D721Med (cell line): ENCODE results near the gene SHROOM2.

Source experiments
- DNase-seq: peaks from one replicate; pipeline ENCODE4 v3.0.0; 2011; ENCODE audit warnings: low spot score; ENCODE audit not compliant: insufficient read length
- FAIRE-seq: peaks from 2 replicates; lab custom pipeline; 2011; peaks lifted over from hg19 to GRCh38; lab: Jason Lieb, UNC
- CTCF ChIP-seq: IDR thresholded peaks from 2 replicates; pipeline ENCODE4 v1.5.1; 2012; ENCODE audit warnings: mild to moderate bottlenecking, control low read depth; ENCODE audit not compliant: insufficient read depth; ENCODE audit errors: missing control alignments

SHROOM2 gene

GRCh38 chrX:9875801-9876200 is 89.6 kb downstream of the SHROOM2 start:
- no peak for TF ChIP-seq CTCF
- DNase-seq (no peak), FAIRE-seq (no peak)

DNA sequence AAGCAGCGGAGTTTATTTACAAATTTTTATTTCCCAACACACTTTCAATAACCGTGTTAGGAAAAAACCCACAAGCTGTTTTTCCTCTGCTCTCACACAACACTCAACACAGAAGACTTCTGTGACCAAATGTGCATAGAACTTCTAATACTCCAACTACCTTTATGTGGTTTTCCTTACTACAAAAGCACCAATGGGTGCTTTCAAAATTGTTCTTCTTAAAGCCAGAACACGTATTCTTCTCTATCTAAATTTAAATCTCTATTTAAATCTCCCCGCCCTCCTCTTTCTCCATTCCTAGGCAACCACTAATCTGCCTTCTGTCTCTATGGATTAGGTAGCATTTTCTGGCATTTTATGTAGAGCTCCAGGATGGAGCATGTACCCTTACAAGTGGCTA is 90.0 kb downstream of the SHROOM2 start:
- DNase-seq (no peak), FAIRE-seq (peak; percentile 89)
- TF ChIP-seq CTCF, result no peak

DNA sequence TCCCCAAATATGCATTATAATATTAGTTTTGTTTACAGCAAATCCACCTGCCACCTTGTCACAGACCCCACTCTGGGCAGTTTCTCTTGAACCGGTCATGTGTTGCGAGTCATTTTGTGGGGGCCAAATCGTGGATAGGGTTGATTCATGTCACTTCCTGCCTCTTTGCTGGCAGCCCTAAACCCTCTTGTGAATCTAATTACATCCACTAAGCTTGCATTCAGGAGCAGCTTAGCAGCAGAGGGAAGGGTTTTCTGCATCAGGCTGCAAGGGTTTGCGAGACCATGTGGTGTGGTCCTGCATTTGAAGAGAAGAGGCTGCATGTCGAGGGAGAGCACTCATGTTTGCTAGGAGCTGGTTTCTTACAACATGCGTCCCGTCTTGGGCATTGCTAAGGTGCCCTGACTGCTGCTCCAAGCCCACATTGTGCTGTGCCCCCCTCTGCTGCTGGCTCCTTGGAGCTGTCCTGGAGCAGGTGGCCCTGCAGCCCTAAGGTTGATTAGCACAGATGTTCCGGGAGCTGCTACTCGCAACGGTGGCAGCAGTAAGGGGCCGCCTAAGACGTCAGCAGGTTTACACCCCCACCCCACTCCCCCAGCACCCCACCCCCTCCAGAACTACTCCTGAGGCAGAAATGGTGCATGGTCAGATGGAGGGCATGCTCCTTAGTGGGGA is 92.1 kb downstream of the SHROOM2 start:
- TF ChIP-seq CTCF, result no peak
- FAIRE-seq (peak; percentile 97), DNase-seq (no peak)

GRCh38 chrX:9880237-9880636 is 94.0 kb downstream of the SHROOM2 start:
- DNase-seq, result no peak
- no peak for TF ChIP-seq CTCF
- FAIRE-seq, result no peak

DNA sequence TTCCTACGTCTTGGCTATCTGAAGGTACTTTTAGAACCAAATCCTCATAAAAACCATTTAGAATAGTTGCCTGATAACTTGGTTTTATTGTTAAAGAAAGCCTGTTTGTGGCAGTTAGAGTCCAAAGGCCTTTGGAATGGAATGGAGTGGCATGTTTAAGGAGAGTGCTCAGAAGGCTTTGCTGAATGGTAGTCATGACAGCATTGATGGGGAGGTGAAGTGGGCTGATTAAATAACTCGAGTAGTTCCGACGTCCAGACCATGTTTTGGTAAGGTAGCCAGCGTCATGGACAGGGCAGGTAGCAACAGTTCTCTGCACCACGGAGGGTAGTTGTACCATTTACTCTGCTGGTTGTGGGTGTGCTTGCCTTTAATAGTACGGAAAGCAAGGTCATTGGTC is 94.6 kb downstream of the SHROOM2 start:
- no peak for TF ChIP-seq CTCF
- DNase-seq (no peak), FAIRE-seq (no peak)

DNA sequence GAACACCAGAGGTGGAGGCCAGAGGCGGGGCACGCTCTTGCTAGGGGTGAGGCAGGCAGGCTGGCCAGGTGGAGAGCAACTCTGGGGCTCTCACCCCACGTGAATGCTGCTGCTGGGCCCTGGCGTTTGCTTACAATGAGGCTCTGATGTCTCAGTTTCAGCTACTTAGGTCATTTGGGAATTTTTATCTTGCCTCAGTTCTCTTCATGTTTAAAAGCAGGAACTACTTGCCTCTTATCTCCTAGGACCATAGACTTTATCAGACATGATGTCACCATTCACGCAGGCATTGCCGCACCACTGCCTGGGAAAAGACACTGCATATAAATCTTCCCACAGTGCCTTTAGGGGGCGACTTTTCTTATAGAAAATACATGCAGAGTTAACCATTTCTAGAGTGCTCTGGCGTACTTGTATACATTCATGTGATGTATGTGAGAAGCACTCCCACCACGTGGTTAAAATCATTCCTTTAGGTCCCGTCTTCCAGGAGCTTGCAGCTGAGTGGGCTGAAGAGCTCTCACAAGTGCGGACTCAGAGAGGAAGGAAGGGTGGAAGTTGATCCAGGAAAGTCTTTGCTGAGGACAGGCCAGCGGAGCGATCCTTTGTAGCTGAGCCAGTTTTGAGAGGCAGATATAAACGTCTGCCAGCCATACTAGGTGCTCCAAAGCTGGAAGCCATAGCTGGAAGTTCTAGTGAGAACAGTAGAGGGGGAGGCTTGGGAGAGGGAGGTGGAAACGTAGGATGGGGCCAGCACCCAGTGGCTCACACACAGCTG is 96.6 kb downstream of the SHROOM2 start:
- FAIRE-seq (no peak), DNase-seq (no peak)
- peak; percentile 19 for TF ChIP-seq CTCF
